AG09319 (cell line): ENCODE measurements around the gene TNFAIP8L2.
A peak's percentile ranks its signal among the peaks of the same experiment; 100 is the strongest.
"Not testable (repeated sequence)": the region's sequence is repeated elsewhere in the genome, so short reads cannot be mapped to it uniquely, and the experiment has no call there.

ENCODE experiments used
- DNase-seq: peaks from one replicate; pipeline ENCODE4 v3.0.0-alpha.2; 2010; ENCODE audit warnings: low read depth; ENCODE audit errors: extremely low read depth
- CTCF ChIP-seq: IDR thresholded peaks from 2 replicates; pipeline ENCODE4 v1.5.1; 2011; ENCODE audit warnings: low read depth, mild to moderate bottlenecking, inconsistent platforms, low read length, moderate library complexity

The TNFAIP8L2 gene

GRCh38 chr1:151199873-151200581 is 43.6 kb downstream of the TNFAIP8L2 start:
- peak; percentile 18 for DNase-seq
- no peak for TF ChIP-seq CTCF

GRCh38 chr1:151205381-151205965 is 49.0 kb downstream of the TNFAIP8L2 start:
- DNase-seq, result not testable (repeated sequence)
